ENCODE results near the gene RFX8. TPM values are rescaled to one million over a fixed set of nuclear protein-coding genes. Genes with fewer than 3 reads are reported as not detected.
"Not testable (repeated sequence)": the region's sequence is repeated elsewhere in the genome, so short reads cannot be mapped to it uniquely, and the experiment has no call there.

The RFX8 gene
- total RNA-seq, 1 experiment from 2014 or later: not detected

GRCh38 chr2:101463911-101464641 is 10.8 kb downstream of the RFX8 start:
- TF ChIP-seq CTCF (IDR thresholded peaks at IDR 0.05; ENCODE audit: unreplicated experiment): no peak
- no peak overlapping the region for H3K27ac Mint-ChIP-seq (ENCODE audit: low read depth, unreplicated experiment)
- H3K4me1 Mint-ChIP-seq (ENCODE audit: insufficient read depth, unreplicated experiment): no peaks in the 10 kb centered on the region
- no peaks in the 10 kb centered on the region for H3K9me3 Mint-ChIP-seq (ENCODE audit: unreplicated experiment)
- intact Hi-C loops (cut with micrococcal nuclease): no loop called here
- H3K4me3 Mint-ChIP-seq (ENCODE audit: unreplicated experiment): no peak overlapping the region
- DNase-seq (ENCODE audit: unreplicated experiment): peak; percentile 87
- POLR2A ChIA-PET: interaction anchor here (1.1 kb wide), 1 partner anchor 15 kb away, joined by 5 read pairs; no protein-coding TSS in a partner anchor
- no TSS peak for BruUV-seq (replicated peaks)
- CTCF ChIA-PET: interaction anchor here (0.6 kb wide), 1 partner anchor 39 kb away, joined by 3 read pairs; no protein-coding TSS in a partner anchor
- H3K36me3 Mint-ChIP-seq (ENCODE audit: insufficient read depth, unreplicated experiment): no peaks in the 10 kb centered on the region
- H3K27me3 Mint-ChIP-seq (ENCODE audit: insufficient read depth, unreplicated experiment): no peaks in the 10 kb centered on the region

GRCh38 chr2:101463421-101463820 is 11.5 kb downstream of the RFX8 start:
- no TSS peak for BruUV-seq (replicated peaks)
- CTCF ChIA-PET: no interaction called here
- H3K4me3 Mint-ChIP-seq (ENCODE audit: unreplicated experiment): no peak overlapping the region
- H3K9me3 Mint-ChIP-seq (ENCODE audit: unreplicated experiment): no peaks in the 10 kb centered on the region
- POLR2A ChIA-PET: no interaction called here
- DNase-seq (ENCODE audit: unreplicated experiment): no peak
- no peak for TF ChIP-seq CTCF (IDR thresholded peaks at IDR 0.05; ENCODE audit: unreplicated experiment)
- H3K36me3 Mint-ChIP-seq (ENCODE audit: insufficient read depth, unreplicated experiment): no peaks in the 10 kb centered on the region
- H3K27me3 Mint-ChIP-seq (ENCODE audit: insufficient read depth, unreplicated experiment): no peaks in the 10 kb centered on the region
- no peak overlapping the region for H3K27ac Mint-ChIP-seq (ENCODE audit: low read depth, unreplicated experiment)
- intact Hi-C loops (cut with micrococcal nuclease): no loop called here
- H3K4me1 Mint-ChIP-seq (ENCODE audit: insufficient read depth, unreplicated experiment): no peaks in the 10 kb centered on the region

GRCh38 chr2:101461381-101461780 is 13.5 kb downstream of the RFX8 start:
- Mint-ChIP-seq H3K4me1 (ENCODE audit: insufficient read depth, unreplicated experiment) (no peaks in the 10 kb centered on the region), H3K9me3 (ENCODE audit: unreplicated experiment) (no peaks in the 10 kb centered on the region), H3K27me3 (ENCODE audit: insufficient read depth, unreplicated experiment) (no peaks in the 10 kb centered on the region), H3K4me3 (ENCODE audit: unreplicated experiment) (no peak overlapping the region), H3K36me3 (ENCODE audit: insufficient read depth, unreplicated experiment) (no peaks in the 10 kb centered on the region), H3K27ac (ENCODE audit: low read depth, unreplicated experiment) (no peak overlapping the region)
- intact Hi-C loops (cut with micrococcal nuclease): no loop called here
- BruUV-seq (replicated peaks): no TSS peak
- ChIA-PET POLR2A (no interaction called here), CTCF (no interaction called here)
- DNase-seq (ENCODE audit: unreplicated experiment): no peak
- no peak for TF ChIP-seq CTCF (IDR thresholded peaks at IDR 0.05; ENCODE audit: unreplicated experiment)

DNA sequence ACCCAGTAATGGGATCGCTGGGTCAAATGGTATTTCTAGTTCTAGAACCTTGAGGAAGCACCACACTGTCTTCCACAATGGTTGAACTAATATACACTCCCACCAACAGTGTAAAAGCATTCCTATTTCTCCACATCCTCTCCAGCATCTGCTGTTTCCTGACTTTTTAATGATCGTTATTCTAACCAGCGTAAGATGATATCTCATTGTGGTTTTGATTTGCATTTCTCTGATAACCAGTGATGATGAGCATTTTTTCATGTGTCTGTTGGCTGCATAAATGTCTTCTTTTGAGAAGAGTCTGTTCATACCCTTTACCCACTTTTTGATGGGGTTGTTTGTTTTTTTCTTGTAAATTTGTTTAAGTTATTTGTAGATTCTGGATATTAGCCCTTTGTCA is 20.5 kb downstream of the RFX8 start:
- H3K27ac Mint-ChIP-seq (ENCODE audit: low read depth, unreplicated experiment); POLR2A ChIA-PET; H3K4me1 Mint-ChIP-seq (ENCODE audit: insufficient read depth, unreplicated experiment); BruUV-seq (replicated peaks); H3K27me3 Mint-ChIP-seq (ENCODE audit: insufficient read depth, unreplicated experiment); H3K9me3 Mint-ChIP-seq (ENCODE audit: unreplicated experiment); DNase-seq (ENCODE audit: unreplicated experiment); H3K36me3 Mint-ChIP-seq (ENCODE audit: insufficient read depth, unreplicated experiment); H3K4me3 Mint-ChIP-seq (ENCODE audit: unreplicated experiment); intact Hi-C loops (cut with micrococcal nuclease): not testable (repeated sequence)
- CTCF ChIA-PET: interaction anchor here (0.9 kb wide), 1 partner anchor 529 kb away, joined by 4 read pairs; no protein-coding TSS in a partner anchor

Measured in MCF 10A (cell line).